Measurements from ENCODE around the gene LRRC2. TPM values are rescaled to one million over a fixed set of nuclear protein-coding genes. Genes with fewer than 3 reads are reported as not detected.
A peak's percentile ranks its signal among the peaks of the same experiment; 100 is the strongest.

The LRRC2 gene
- total and polyA plus RNA-seq, 9 of the 15 experiments (the other 6 are each of a cell fraction or from before 2014, with no cell fraction given), result 0.01 to 0.04 (median 0.03) TPM; not detected in 5

DNA sequence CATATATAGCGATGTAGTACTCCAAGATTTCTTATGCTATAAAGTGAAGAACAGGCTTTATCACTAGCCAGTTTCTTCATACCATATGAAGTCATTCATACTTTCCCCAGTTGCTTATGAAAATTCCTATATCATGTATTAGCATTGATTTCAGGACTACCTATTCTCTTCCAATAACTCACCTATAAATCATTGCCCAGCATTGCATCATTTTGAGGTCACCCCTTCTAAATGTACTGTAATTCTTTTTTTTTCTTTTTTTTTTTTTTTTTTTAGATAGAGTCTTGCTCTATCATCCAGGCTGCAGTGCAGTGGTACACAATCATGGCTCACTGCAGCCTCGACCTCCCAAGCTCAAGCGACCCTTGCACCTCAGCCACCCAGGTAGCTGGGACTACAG is 41.3 kb downstream of the LRRC2 start (continued):
- TF ChIP-seq, protein P1, sequence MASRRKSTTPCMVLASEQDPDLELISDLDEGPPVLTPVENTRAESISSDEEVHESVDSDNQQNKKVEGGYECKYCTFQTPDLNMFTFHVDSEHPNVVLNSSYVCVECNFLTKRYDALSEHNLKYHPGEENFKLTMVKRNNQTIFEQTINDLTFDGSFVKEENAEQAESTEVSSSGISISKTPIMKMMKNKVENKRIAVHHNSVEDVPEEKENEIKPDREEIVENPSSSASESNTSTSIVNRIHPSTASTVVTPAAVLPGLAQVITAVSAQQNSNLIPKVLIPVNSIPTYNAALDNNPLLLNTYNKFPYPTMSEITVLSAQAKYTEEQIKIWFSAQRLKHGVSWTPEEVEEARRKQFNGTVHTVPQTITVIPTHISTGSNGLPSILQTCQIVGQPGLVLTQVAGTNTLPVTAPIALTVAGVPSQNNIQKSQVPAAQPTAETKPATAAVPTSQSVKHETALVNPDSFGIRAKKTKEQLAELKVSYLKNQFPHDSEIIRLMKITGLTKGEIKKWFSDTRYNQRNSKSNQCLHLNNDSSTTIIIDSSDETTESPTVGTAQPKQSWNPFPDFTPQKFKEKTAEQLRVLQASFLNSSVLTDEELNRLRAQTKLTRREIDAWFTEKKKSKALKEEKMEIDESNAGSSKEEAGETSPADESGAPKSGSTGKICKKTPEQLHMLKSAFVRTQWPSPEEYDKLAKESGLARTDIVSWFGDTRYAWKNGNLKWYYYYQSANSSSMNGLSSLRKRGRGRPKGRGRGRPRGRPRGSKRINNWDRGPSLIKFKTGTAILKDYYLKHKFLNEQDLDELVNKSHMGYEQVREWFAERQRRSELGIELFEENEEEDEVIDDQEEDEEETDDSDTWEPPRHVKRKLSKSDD (conservative IDR thresholded peaks at IDR 0.05; ENCODE audit: low read length), result no peak
- TF ChIP-seq NFYB (IDR thresholded peaks at IDR 0.05; ENCODE audit: extremely low read depth, insufficient read length), result no peak
- no peak for TF ChIP-seq JUND (IDR thresholded peaks at IDR 0.05; ENCODE audit: borderline replicate concordance, low read depth, low read length)
- no peak for TF ChIP-seq JUND (tag; IDR thresholded peaks at IDR 0.05; ENCODE audit: borderline replicate concordance, low read depth, low read length)
- no peak for TF ChIP-seq ZNF695 (CRISPR knock-in tag; IDR thresholded peaks at IDR 0.05)
- TF ChIP-seq PTBP1 (IDR thresholded peaks at IDR 0.05; ENCODE audit: low read depth, low read length), result no peak
- TF ChIP-seq PPARD (CRISPR knock-in tag; IDR thresholded peaks at IDR 0.05), result no peak
- TF ChIP-seq ADNP (tag; IDR thresholded peaks at IDR 0.05), result no peak
- no peak for TF ChIP-seq ZNF707 (CRISPR knock-in tag; conservative IDR thresholded peaks at IDR 0.05)
- peak; percentile 32 to 69; a peak in 3 of 4 replicates for TF ChIP-seq TRIM24 (IDR thresholded peaks at IDR 0.05)
- TF ChIP-seq TBP (optimal IDR thresholded peaks at IDR 0.05; ENCODE audit: low read depth, low read length), result no peak
- TF ChIP-seq NR3C1 (CRISPR knock-in tag; IDR thresholded peaks at IDR 0.05), result no peak
- no peak for TF ChIP-seq TCF7L2 (IDR thresholded peaks at IDR 0.05; ENCODE audit: low read depth, low read length)
- TF ChIP-seq CEBPB (tag; IDR thresholded peaks at IDR 0.05), result peak; percentile 39; the same call in 1 of the 2 replicates
- TF ChIP-seq MYBL2 (IDR thresholded peaks at IDR 0.05; ENCODE audit: low read depth), result no peak
- TF ChIP-seq MYBL2 (CRISPR knock-in tag; IDR thresholded peaks at IDR 0.05; ENCODE audit: borderline replicate concordance), result no peak
- 0 out of 2 replicates have a peak, but pooled peaks have one; percentile 12 for TF ChIP-seq ZNF384 (IDR thresholded peaks at IDR 0.05; ENCODE audit: low read depth, low read length)
